ENCODE measurements around the gene PPID.

- TF ChIP-seq POLR2AphosphoS5 (IDR thresholded peaks at IDR 0.05) (no peak), TAF1 (IDR thresholded peaks at IDR 0.05; ENCODE audit: low read depth) (no peak), EP300 (conservative IDR thresholded peaks at IDR 0.05; ENCODE audit: poor library complexity, severe bottlenecking) (no peak), EZH2 (IDR thresholded peaks at IDR 0.05; ENCODE audit: borderline replicate concordance, insufficient read depth, low read length, poor library complexity, severe bottlenecking) (no peak), RAD21 (conservative IDR thresholded peaks at IDR 0.05) (no peak), SMC3 (conservative IDR thresholded peaks at IDR 0.05; ENCODE audit: poor library complexity) (no peak)
- TF ChIP-seq, protein P1, sequence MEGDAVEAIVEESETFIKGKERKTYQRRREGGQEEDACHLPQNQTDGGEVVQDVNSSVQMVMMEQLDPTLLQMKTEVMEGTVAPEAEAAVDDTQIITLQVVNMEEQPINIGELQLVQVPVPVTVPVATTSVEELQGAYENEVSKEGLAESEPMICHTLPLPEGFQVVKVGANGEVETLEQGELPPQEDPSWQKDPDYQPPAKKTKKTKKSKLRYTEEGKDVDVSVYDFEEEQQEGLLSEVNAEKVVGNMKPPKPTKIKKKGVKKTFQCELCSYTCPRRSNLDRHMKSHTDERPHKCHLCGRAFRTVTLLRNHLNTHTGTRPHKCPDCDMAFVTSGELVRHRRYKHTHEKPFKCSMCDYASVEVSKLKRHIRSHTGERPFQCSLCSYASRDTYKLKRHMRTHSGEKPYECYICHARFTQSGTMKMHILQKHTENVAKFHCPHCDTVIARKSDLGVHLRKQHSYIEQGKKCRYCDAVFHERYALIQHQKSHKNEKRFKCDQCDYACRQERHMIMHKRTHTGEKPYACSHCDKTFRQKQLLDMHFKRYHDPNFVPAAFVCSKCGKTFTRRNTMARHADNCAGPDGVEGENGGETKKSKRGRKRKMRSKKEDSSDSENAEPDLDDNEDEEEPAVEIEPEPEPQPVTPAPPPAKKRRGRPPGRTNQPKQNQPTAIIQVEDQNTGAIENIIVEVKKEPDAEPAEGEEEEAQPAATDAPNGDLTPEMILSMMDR (IDR thresholded peaks at IDR 0.05; ENCODE audit: poor library complexity, severe bottlenecking) = no peak
- TF ChIP-seq, protein P2, sequence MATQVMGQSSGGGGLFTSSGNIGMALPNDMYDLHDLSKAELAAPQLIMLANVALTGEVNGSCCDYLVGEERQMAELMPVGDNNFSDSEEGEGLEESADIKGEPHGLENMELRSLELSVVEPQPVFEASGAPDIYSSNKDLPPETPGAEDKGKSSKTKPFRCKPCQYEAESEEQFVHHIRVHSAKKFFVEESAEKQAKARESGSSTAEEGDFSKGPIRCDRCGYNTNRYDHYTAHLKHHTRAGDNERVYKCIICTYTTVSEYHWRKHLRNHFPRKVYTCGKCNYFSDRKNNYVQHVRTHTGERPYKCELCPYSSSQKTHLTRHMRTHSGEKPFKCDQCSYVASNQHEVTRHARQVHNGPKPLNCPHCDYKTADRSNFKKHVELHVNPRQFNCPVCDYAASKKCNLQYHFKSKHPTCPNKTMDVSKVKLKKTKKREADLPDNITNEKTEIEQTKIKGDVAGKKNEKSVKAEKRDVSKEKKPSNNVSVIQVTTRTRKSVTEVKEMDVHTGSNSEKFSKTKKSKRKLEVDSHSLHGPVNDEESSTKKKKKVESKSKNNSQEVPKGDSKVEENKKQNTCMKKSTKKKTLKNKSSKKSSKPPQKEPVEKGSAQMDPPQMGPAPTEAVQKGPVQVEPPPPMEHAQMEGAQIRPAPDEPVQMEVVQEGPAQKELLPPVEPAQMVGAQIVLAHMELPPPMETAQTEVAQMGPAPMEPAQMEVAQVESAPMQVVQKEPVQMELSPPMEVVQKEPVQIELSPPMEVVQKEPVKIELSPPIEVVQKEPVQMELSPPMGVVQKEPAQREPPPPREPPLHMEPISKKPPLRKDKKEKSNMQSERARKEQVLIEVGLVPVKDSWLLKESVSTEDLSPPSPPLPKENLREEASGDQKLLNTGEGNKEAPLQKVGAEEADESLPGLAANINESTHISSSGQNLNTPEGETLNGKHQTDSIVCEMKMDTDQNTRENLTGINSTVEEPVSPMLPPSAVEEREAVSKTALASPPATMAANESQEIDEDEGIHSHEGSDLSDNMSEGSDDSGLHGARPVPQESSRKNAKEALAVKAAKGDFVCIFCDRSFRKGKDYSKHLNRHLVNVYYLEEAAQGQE (IDR thresholded peaks at IDR 0.05; ENCODE audit: borderline replicate concordance) = no peak
Measured at GRCh38 chr4:158681629-158682028, 41.6 kb downstream of the PPID start.

Measured in neural cell (in vitro differentiated cells).